Measurements from ENCODE around the gene NXN.
A peak's percentile ranks its signal among the peaks of the same experiment; 100 is the strongest.
"Not testable (repeated sequence)": the region's sequence is repeated elsewhere in the genome, so short reads cannot be mapped to it uniquely, and the experiment has no call there.

The NXN gene

GRCh38 chr17:850851-851763 is 128.5 kb downstream of the NXN start:
- Histone ChIP-seq H3K9me3 (ENCODE audit: control insufficient read depth, low read length) (no peaks in the 10 kb centered on the region), H3K36me3 (ENCODE audit: control insufficient read depth, insufficient read depth, low read length, severe bottlenecking) (no peaks in the 10 kb centered on the region), H3K4me3 (ENCODE audit: low read length) (peak overlapping the region; percentile 49), H3K9ac (ENCODE audit: low read length) (peak overlapping the region; percentile 68), H3K4me1 (ENCODE audit: control insufficient read depth, insufficient read depth, low read length) (peaks cover 17% of the 10 kb centered on the region), H3K27me3 (replicated peaks; ENCODE audit: control insufficient read depth, insufficient read depth, low read length) (no peaks in the 10 kb centered on the region)
- DNase-seq (ENCODE audit: low read depth) = peak; percentile 57

GRCh38 chr17:850086-850850 is 129.3 kb downstream of the NXN start:
- Histone ChIP-seq H3K36me3 (ENCODE audit: control insufficient read depth, insufficient read depth, low read length, severe bottlenecking) (no peaks in the 10 kb centered on the region), H3K9me3 (ENCODE audit: control insufficient read depth, low read length) (no peaks in the 10 kb centered on the region), H3K4me1 (ENCODE audit: control insufficient read depth, insufficient read depth, low read length) (peaks cover 14% of the 10 kb centered on the region), H3K4me3 (ENCODE audit: low read length) (peak overlapping the region; percentile 49), H3K9ac (ENCODE audit: low read length) (peak overlapping the region; percentile 68), H3K27me3 (replicated peaks; ENCODE audit: control insufficient read depth, insufficient read depth, low read length) (no peaks in the 10 kb centered on the region)
- no peak for DNase-seq (ENCODE audit: low read depth)

- DNase-seq (ENCODE audit: low read depth) = no peak
- Histone ChIP-seq H3K4me3 (ENCODE audit: low read length) (no peak overlapping the region), H3K36me3 (ENCODE audit: control insufficient read depth, insufficient read depth, low read length, severe bottlenecking) (no peaks in the 10 kb centered on the region), H3K4me1 (ENCODE audit: control insufficient read depth, insufficient read depth, low read length) (peaks cover 14% of the 10 kb centered on the region), H3K27me3 (replicated peaks; ENCODE audit: control insufficient read depth, insufficient read depth, low read length) (peaks cover 4% of the 10 kb centered on the region), H3K9me3 (ENCODE audit: control insufficient read depth, low read length) (no peaks in the 10 kb centered on the region), H3K9ac (ENCODE audit: low read length) (no peak overlapping the region)
Measured at GRCh38 chr17:848402-848801, 131.2 kb downstream of the NXN start.

DNA sequence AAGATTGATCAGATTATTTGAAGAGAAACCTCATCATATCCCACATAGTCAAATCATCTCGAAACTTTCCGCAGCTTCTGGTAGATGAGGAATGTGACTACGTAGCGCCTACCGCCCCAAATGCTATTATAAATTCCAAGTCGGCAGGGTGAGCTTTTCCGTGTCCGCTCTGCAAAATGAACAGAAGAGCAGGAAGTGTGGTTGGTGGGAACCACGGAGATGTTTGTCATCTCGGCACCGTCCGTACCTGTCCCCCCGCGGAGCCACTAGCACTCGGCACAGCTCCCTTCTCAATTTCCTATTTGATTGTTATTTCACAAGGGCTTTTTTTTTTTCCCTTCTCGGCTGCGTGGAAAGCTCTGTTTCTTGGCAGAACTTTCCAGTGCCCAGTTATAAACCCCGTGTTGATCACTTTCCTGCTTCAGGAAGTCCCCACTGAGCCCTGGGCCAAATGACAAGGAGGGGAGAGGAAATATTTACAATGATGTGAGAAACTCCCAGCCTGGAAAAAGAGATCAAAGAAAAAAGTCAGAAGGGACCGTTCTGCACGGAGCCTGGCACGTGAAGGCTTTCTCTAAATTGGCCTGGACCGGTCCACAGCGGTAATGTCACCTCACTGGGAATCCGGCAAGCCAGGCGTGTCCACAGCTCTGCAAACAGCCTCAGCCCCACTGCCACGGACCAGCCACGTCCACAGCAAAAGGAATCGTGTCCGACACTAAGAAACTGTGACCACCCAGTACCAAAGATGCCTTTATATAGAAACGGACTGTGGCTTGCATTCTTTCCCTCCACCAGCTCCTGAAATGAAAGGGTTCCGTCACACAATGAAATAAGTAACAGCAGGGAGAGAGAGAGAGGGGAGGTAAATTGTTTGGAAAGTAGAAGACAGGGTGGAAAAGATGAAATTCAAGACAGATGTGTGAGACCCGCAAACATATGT is 132.4 kb downstream of the NXN start:
- no peak overlapping the region for H3K9ac ChIP-seq (ENCODE audit: low read length)
- H3K27me3 ChIP-seq (replicated peaks; ENCODE audit: control insufficient read depth, insufficient read depth, low read length) = peaks cover 4% of the 10 kb centered on the region
- H3K9me3 ChIP-seq (ENCODE audit: control insufficient read depth, low read length) = no peaks in the 10 kb centered on the region
- DNase-seq (ENCODE audit: low read depth) = peak; percentile 44
- H3K4me1 ChIP-seq (ENCODE audit: control insufficient read depth, insufficient read depth, low read length) = peaks cover 14% of the 10 kb centered on the region
- no peaks in the 10 kb centered on the region for H3K36me3 ChIP-seq (ENCODE audit: control insufficient read depth, insufficient read depth, low read length, severe bottlenecking)
- H3K4me3 ChIP-seq (ENCODE audit: low read length) = no peak overlapping the region

DNA sequence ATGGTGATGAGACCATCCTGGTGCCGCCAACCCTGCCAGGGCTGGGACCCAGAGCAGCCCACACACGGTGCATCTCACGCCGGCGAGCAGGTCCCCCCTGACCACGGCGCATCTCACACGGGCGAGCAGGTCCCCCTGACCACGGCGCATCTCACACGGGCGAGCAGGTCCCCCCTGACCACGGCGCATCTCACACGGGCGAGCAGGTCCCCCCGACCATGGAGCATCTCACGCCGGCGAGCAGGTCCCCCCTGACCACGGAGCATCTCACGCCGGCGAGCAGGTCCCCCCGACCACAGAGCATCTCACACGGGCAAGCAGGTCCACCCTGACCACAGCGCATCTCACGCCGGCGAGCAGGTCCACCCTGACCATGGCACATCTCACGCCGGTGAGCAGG is 138.3 kb downstream of the NXN start:
- DNase-seq (ENCODE audit: low read depth) = no peak
- Histone ChIP-seq H3K9me3 (ENCODE audit: control insufficient read depth, low read length) (no peaks in the 10 kb centered on the region), H3K36me3 (ENCODE audit: control insufficient read depth, insufficient read depth, low read length, severe bottlenecking) (no peaks in the 10 kb centered on the region)

GRCh38 chr17:838486-838885 is 141.1 kb downstream of the NXN start:
- no peaks in the 10 kb centered on the region for H3K4me1 ChIP-seq (ENCODE audit: control insufficient read depth, insufficient read depth, low read length)
- H3K9ac ChIP-seq (ENCODE audit: low read length) = no peak overlapping the region
- no peaks in the 10 kb centered on the region for H3K36me3 ChIP-seq (ENCODE audit: control insufficient read depth, insufficient read depth, low read length, severe bottlenecking)
- no peak overlapping the region for H3K4me3 ChIP-seq (ENCODE audit: low read length)
- no peaks in the 10 kb centered on the region for H3K27me3 ChIP-seq (replicated peaks; ENCODE audit: control insufficient read depth, insufficient read depth, low read length)
- H3K9me3 ChIP-seq (ENCODE audit: control insufficient read depth, low read length) = no peaks in the 10 kb centered on the region
- DNase-seq (ENCODE audit: low read depth) = no peak

More for the DNA sequence above, 138.3 kb downstream of the NXN start:
- no peaks in the 10 kb centered on the region for H3K4me1 ChIP-seq (ENCODE audit: control insufficient read depth, insufficient read depth, low read length)
- no peak overlapping the region for H3K4me3 ChIP-seq (ENCODE audit: low read length)
- H3K27me3 ChIP-seq (replicated peaks; ENCODE audit: control insufficient read depth, insufficient read depth, low read length) = peaks cover 4% of the 10 kb centered on the region
- no peak overlapping the region for H3K9ac ChIP-seq (ENCODE audit: low read length)

- no peaks in the 10 kb centered on the region for H3K27me3 ChIP-seq (replicated peaks; ENCODE audit: control insufficient read depth, insufficient read depth, low read length)
- H3K4me3 ChIP-seq (ENCODE audit: low read length) = no peak overlapping the region
- no peaks in the 10 kb centered on the region for H3K36me3 ChIP-seq (ENCODE audit: control insufficient read depth, insufficient read depth, low read length, severe bottlenecking)
- peak; percentile 39 for DNase-seq (ENCODE audit: low read depth)
- H3K9me3 ChIP-seq (ENCODE audit: control insufficient read depth, low read length) = no peaks in the 10 kb centered on the region
- no peak overlapping the region for H3K9ac ChIP-seq (ENCODE audit: low read length)
- H3K4me1 ChIP-seq (ENCODE audit: control insufficient read depth, insufficient read depth, low read length) = no peaks in the 10 kb centered on the region
Measured at GRCh38 chr17:836151-836550, 143.4 kb downstream of the NXN start.

- H3K4me1 ChIP-seq (ENCODE audit: control insufficient read depth, insufficient read depth, low read length); H3K36me3 ChIP-seq (ENCODE audit: control insufficient read depth, insufficient read depth, low read length, severe bottlenecking); H3K9me3 ChIP-seq (ENCODE audit: control insufficient read depth, low read length); H3K4me3 ChIP-seq (ENCODE audit: low read length); DNase-seq (ENCODE audit: low read depth); H3K9ac ChIP-seq (ENCODE audit: low read length); H3K27me3 ChIP-seq (replicated peaks; ENCODE audit: control insufficient read depth, insufficient read depth, low read length): not testable (repeated sequence)
Measured at GRCh38 chr17:835721-836120, 143.9 kb downstream of the NXN start.

DNA sequence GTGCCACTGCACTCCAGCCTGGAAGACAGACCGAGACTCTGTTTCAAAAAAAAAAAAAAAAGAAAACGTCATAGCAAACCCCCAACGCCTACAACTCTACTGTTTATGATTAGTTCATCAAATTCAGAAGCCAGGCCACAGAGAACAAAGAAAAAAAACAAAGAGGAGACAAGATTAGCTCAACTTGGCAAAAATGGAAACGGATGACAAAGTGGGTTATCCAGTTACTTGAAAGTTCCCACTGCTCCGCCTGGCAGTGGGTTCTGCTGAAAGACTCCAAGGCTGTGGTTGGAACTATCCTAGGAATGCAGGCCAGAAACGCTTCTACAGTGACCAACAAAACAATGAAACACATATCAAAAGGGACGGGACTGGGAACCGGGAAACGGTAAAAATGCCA is 144.3 kb downstream of the NXN start:
- Histone ChIP-seq H3K4me3 (ENCODE audit: low read length) (no peak overlapping the region), H3K27me3 (replicated peaks; ENCODE audit: control insufficient read depth, insufficient read depth, low read length) (no peaks in the 10 kb centered on the region), H3K4me1 (ENCODE audit: control insufficient read depth, insufficient read depth, low read length) (no peaks in the 10 kb centered on the region), H3K36me3 (ENCODE audit: control insufficient read depth, insufficient read depth, low read length, severe bottlenecking) (no peaks in the 10 kb centered on the region), H3K9me3 (ENCODE audit: control insufficient read depth, low read length) (no peaks in the 10 kb centered on the region), H3K9ac (ENCODE audit: low read length) (no peak overlapping the region)
- peak; percentile 96 for DNase-seq (ENCODE audit: low read depth)

DNA sequence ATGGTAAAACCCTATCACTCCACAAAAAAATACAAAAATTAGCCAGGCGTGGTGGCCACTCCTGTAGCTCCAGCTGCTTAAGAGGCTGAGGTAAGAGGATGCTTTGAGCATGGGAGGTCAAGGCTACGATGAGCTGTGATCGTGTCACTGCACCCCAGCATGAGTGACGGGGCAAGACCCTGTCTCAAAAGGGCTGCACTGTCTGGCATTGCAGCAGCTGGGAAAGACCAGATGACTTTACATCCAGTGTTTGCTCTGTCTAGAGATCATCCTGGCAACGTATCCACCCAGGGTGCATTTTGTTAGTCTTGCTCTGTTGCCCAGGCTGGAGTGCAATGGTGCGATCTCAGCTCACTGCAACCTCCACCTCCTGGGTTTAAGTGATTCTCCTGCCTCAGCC is 145.4 kb downstream of the NXN start:
- H3K9me3 ChIP-seq (ENCODE audit: control insufficient read depth, low read length) = no peaks in the 10 kb centered on the region
- no peak for DNase-seq (ENCODE audit: low read depth)

GRCh38 chr17:830950-831349 is 148.6 kb downstream of the NXN start:
- no peaks in the 10 kb centered on the region for H3K36me3 ChIP-seq (ENCODE audit: control insufficient read depth, insufficient read depth, low read length, severe bottlenecking)
- no peaks in the 10 kb centered on the region for H3K27me3 ChIP-seq (replicated peaks; ENCODE audit: control insufficient read depth, insufficient read depth, low read length)
- no peak for DNase-seq (ENCODE audit: low read depth)
- H3K9me3 ChIP-seq (ENCODE audit: control insufficient read depth, low read length) = no peaks in the 10 kb centered on the region
- H3K4me3 ChIP-seq (ENCODE audit: low read length) = no peak overlapping the region
- H3K4me1 ChIP-seq (ENCODE audit: control insufficient read depth, insufficient read depth, low read length) = no peaks in the 10 kb centered on the region
- H3K9ac ChIP-seq (ENCODE audit: low read length) = no peak overlapping the region

More for the DNA sequence above, 145.4 kb downstream of the NXN start:
- no peaks in the 10 kb centered on the region for H3K4me1 ChIP-seq (ENCODE audit: control insufficient read depth, insufficient read depth, low read length)
- H3K36me3 ChIP-seq (ENCODE audit: control insufficient read depth, insufficient read depth, low read length, severe bottlenecking) = no peaks in the 10 kb centered on the region
- no peaks in the 10 kb centered on the region for H3K27me3 ChIP-seq (replicated peaks; ENCODE audit: control insufficient read depth, insufficient read depth, low read length)
- no peak overlapping the region for H3K4me3 ChIP-seq (ENCODE audit: low read length)
- H3K9ac ChIP-seq (ENCODE audit: low read length) = no peak overlapping the region
